KG1 (cell line): ENCODE measurements around the gene USP49.

Experiments used
- DNase-seq: peaks from one replicate; lab custom pipeline; 2025; lab: John Stamatoyannopoulos, UW

The USP49 gene

GRCh38 chr6:41757271-41757670, 137.9 kb downstream of the USP49 start:
- no peak for DNase-seq

GRCh38 chr6:41756354-41756753, 138.8 kb downstream of the USP49 start:
- no peak for DNase-seq

- DNase-seq = no peak
Measured at GRCh38 chr6:41755895-41756294, 139.3 kb downstream of the USP49 start.

GRCh38 chr6:41750374-41750773, 144.8 kb downstream of the USP49 start:
- no peak for DNase-seq

GRCh38 chr6:41748542-41748941, 146.6 kb downstream of the USP49 start:
- DNase-seq = no peak

- no peak for DNase-seq
Measured at GRCh38 chr6:41748102-41748477, 147.1 kb downstream of the USP49 start.

GRCh38 chr6:41747256-41748101, 147.7 kb downstream of the USP49 start, which contains the start of gene PGC:
Gene PGC (minus strand): TSS chr6:41747397. CDS start chr6:41747334, 63 bp downstream.
- DNase-seq = no peak

GRCh38 chr6:41746107-41746506, 149.1 kb downstream of the USP49 start:
- no peak for DNase-seq

- no peak for DNase-seq
Measured at GRCh38 chr6:41744236-41744787, 150.9 kb downstream of the USP49 start.

- DNase-seq = no peak
Measured at GRCh38 chr6:41743406-41744235, 151.6 kb downstream of the USP49 start.

GRCh38 chr6:41741625-41742490, 153.3 kb downstream of the USP49 start:
- DNase-seq = no peak

- no peak for DNase-seq
Measured at GRCh38 chr6:41740366-41741162, 154.6 kb downstream of the USP49 start.
